AG09309 (cell line): ENCODE measurements around the gene CYP3A4.

Experiments
- DNase-seq: peaks from one replicate; pipeline ENCODE4 v3.0.0-alpha.2; 2010; ENCODE audit warnings: low read depth
- H3K4me3 ChIP-seq: 2 replicates; pipeline ENCODE4 v1.5.1; 2011; ENCODE audit warnings: mild to moderate bottlenecking, low read depth, low read length, moderate library complexity; ENCODE audit not compliant: control insufficient read depth
- TF ChIP-seq, protein P1 (sequence below): IDR thresholded peaks from 2 replicates; pipeline ENCODE4 v1.5.1; 2011; ENCODE audit warnings: mild to moderate bottlenecking, low read depth, low read length, inconsistent platforms; ENCODE audit not compliant: insufficient read depth, control insufficient read depth; ENCODE audit errors: missing control alignments

The CYP3A4 gene

DNA sequence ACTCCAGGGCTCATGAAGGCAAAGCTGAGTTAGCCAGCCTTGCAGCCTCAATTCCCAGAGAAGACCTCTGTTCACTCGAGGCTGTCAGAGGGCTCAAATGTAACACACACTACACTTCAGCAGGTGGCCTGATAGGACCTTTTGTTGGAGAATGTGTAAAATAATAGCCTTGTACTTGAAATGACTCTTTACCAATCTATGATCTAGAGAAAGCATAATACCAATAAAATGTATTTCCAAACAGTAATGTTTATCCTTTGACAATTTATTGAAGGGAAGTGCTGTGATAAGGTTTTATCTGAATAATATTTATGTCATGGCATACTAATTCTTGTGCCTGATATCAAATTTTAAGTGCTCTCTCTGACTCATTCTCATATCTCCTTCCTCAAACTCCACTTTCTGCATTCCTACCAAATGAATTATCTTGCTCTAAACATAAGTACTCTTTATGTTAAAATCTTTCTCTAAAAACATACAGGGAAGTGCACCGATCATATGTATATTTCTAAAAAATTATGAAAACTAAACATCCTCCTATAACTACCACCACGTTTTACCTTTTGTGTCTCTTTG, 69.9 kb downstream of the CYP3A4 start:
- no peak for DNase-seq
- no peak overlapping the region for H3K4me3 ChIP-seq
- TF ChIP-seq, protein P1, sequence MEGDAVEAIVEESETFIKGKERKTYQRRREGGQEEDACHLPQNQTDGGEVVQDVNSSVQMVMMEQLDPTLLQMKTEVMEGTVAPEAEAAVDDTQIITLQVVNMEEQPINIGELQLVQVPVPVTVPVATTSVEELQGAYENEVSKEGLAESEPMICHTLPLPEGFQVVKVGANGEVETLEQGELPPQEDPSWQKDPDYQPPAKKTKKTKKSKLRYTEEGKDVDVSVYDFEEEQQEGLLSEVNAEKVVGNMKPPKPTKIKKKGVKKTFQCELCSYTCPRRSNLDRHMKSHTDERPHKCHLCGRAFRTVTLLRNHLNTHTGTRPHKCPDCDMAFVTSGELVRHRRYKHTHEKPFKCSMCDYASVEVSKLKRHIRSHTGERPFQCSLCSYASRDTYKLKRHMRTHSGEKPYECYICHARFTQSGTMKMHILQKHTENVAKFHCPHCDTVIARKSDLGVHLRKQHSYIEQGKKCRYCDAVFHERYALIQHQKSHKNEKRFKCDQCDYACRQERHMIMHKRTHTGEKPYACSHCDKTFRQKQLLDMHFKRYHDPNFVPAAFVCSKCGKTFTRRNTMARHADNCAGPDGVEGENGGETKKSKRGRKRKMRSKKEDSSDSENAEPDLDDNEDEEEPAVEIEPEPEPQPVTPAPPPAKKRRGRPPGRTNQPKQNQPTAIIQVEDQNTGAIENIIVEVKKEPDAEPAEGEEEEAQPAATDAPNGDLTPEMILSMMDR, result no peak

DNA sequence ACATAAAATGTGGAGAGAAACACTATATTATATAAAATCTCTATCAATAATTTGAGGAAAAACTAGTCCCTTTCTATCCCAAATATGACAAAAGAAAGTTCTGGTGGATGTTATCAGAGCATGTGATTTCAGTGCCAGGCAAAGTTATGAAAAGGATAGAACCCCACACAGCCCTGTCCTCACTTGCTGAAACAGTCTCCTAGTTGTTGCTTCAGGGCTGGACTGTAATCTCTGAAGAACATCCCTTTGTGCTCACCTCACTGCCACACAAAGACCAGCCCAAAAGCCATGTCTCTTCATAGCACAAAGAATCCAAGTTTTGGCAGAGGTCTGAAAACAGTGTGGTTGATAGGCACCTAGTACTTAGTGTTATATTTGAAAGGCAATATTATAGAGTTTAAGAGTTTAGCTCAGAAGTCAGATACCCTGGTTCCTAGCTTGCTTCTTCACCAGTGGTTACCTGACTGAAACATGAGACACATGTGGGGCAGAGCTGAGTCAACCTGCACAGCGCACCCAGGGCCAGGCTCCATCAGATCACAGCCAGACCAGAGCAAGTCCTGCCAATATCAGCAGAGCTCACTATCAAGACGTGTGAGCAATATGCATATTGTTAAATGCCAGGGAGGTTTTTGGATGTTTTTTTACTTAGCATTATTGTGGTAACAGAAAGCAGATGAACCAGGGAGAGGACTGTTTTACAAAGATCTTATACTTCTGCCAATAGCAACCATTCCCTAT, 74.0 kb downstream of the CYP3A4 start:
- no peak overlapping the region for H3K4me3 ChIP-seq
- DNase-seq, result no peak
- TF ChIP-seq, protein P1, result no peak

DNA sequence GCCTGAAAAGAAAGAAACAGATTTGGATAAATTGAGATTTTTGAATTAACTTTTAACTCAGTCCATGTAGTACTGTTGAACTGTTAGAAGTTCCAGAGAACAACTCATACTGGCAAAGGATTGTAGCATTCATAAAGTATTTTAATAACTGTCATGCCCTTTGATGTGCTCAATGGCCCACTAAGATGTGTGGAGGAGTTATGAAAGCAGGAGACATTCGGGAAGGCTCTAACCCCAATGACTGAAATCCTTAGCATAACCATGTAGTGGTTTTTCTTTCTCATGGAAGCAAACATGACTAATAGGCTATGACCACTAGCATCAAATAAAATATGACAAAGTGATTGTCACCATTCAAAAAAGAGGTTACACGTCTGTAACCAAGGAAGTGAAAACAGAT, 74.7 kb downstream of the CYP3A4 start:
- TF ChIP-seq, protein P1, result no peak
- no peak for DNase-seq
- no peak overlapping the region for H3K4me3 ChIP-seq

DNA sequence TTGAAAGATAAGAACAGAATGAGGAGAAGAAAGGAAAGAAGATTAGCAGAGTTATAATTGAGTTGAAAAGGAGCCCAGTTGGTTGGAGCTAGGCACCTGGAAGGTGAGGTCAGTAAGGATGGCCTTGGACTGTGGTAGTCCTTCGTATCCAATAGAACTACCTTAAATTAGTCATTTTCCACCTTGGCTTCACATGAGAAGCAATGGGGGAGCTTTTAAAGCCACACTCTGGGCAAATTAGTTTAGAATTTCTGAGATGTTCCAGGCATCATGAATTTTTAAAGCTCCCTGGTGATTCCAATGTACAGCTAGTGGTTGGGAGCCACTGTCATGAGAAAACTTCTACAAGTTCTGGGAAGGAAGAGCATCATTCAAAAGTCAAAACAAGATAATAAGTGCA, 76.9 kb downstream of the CYP3A4 start:
- TF ChIP-seq, protein P1, result no peak
- no peak for DNase-seq
- H3K4me3 ChIP-seq, result no peak overlapping the region
